Activated CD4-positive, alpha-beta T cell treated with anti-CD3 and anti-CD28 coated beads for 48 hours (primary cell): ENCODE results near the gene DMWD.
"Not testable (repeated sequence)": the region's sequence is repeated elsewhere in the genome, so short reads cannot be mapped to it uniquely, and the experiment has no call there.

Source experiments
- DNase-seq: peaks from one replicate; pipeline ENCODE4 v3.0.0-alpha.2; 2020

DMWD gene

DNA sequence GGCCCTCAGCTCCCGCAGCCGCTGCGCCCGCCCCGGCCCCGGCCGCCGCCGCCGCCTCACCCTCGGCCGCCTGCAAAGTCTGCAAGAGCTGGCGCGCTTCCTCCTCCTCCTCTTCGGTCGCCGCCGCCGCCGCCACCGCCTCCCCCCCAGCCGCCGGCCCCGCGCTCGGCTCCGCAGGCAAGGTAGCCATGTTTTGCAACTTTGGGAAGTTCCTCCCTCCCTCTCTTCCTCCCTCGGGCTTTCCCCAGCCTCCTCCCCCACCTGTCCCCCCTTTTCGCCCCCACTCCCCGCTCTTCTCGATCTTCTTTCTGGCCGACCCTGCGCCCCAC, 24.0 kb downstream of the DMWD start:
- peak; percentile 59 for DNase-seq

DNA sequence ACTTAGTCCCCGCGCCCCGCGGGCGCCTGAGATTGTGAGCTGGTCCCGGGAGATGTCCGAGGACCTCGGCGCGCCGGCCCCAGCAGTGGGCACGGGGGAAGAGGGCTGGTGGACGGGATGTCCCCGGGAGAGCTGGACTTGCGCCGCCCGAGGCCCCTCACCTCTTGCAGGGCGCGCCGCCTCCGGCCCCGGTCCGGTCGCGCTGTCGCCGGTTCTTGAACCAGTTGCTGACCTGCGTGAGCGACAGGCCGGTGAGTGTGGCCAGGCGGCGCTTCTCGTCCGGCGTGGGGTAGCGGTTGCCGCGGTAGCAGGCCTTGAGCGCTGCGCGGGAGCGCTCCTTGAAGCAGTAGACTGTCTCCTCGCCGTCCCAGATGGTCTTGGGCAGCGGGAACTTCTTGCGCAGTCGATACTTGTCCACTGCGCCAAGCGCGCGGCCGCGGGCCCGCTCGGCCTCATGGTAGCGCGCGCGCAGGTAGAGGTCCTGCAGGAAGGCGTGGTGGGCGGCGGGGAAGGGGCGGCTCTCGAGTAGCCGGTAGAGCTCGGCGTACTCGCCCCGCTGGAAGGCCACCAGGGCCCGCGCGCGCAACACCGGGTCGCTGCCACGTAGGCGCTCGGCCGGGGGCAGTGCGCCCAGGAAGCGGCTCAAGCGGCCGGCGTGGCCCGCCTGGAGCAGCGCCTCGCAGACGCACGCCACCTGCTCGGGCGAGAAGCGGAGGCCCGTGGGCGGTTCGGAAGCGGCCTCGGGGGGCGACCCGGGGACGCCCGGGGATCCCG, 24.6 kb downstream of the DMWD start:
- peak; percentile 32 for DNase-seq

- DNase-seq = no peak
Measured at GRCh38 chr19:45767410-45767880, 25.2 kb downstream of the DMWD start.

DNA sequence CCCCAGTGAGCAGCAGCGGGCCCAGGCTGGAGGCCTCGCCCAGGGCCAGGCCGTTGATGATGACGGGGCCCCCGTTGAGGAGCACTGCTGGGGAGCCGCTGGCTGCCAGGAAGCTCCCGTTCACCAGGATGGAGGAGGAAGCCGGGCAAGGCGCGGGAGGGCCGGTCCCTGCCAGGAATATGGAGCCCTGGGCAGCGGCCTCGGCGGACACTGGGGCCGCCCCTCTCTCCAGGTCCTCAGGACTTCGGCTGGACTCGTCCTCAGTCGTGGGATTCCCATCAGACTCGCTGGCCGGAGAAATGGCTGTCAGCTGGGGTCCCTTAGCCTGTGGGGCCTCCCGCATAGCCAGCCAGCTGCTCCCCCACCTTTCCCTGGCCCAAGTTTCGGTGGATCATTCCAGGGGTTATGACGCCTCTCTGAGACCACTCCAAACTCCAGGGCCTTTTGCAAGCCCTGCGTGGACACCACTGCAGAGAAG, 25.7 kb downstream of the DMWD start:
- no peak for DNase-seq

DNA sequence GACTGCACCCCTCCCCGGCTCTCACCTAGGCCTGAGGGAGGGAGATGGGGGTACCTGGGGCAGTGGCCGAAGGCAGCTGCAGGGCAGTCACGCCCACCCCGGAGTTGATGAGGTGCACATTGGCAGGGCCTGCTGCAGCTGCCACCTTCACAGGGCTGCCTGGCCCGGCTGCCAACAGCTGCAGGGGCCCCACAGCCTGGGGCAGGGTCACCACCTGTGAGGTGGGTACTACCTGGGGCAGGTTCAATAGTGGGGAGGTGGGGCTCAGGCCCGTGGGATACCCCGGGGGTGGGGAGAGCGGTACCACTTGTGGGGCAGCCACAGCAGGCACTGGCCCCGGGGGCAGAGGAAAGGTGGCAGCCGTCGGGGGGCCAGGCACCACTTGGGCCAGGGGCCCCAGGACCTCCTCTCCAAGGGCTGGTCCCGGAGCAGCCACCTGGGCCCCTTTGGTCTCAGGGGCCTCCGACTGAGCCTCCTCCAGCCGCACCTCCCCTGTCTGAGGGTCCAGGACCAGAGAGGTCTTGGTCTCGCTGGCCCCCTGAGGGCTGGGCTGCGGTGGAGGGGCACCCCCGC, 26.3 kb downstream of the DMWD start:
- DNase-seq = no peak

- no peak for DNase-seq
Measured at GRCh38 chr19:45765702-45766295, 26.8 kb downstream of the DMWD start.

- no peak for DNase-seq
Measured at GRCh38 chr19:45764945-45765701, 27.5 kb downstream of the DMWD start.

DNA sequence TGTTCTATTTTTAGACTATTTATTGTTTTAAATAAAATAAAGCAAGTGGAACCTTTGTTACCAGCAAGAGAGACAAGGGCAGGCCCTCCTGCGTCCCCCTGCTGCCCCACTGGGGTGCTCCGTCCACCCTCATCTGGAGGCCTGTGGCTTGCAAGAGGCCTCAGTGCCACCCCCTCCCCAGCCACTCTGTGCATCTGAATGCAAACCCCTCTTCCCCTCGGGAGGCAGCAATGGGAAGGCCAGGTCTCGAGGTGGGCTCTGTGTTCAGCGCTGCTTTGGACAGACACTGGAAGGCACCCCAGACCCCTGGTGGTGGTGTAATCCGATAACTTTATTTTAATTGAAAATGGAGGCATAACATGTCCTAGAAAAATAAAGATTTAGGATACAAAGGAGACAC, 28.2 kb downstream of the DMWD start:
- no peak for DNase-seq

DNA sequence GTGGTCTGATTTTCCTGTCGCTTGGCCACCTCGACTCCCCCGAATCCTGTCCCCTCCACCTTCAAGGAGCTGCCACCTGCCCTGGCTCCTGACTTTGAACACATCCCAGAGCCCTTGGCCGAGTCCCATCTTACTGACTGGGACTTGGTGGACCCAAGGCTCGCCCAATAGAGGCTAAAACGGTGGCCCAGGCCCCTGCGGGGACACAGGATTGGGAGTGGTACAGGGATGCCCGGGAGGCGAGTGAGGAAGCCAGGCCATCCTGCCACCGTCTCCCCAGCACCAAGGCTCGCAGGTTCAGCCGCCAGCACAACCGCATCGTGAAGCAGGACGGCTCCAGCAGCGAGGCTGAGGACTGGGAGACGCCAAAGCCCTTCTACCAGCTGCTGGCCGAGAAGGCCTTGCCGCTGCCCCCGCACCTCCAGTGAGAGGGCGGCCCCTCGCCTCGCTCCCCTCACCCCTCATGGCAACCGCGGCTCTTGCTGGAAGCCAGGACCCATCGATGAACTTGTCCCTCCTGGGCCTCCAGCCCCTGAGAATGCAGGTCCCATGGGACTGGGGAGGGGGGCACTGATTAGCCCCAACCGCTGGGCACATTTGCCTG, 28.9 kb downstream of the DMWD start:
- no peak for DNase-seq

DNA sequence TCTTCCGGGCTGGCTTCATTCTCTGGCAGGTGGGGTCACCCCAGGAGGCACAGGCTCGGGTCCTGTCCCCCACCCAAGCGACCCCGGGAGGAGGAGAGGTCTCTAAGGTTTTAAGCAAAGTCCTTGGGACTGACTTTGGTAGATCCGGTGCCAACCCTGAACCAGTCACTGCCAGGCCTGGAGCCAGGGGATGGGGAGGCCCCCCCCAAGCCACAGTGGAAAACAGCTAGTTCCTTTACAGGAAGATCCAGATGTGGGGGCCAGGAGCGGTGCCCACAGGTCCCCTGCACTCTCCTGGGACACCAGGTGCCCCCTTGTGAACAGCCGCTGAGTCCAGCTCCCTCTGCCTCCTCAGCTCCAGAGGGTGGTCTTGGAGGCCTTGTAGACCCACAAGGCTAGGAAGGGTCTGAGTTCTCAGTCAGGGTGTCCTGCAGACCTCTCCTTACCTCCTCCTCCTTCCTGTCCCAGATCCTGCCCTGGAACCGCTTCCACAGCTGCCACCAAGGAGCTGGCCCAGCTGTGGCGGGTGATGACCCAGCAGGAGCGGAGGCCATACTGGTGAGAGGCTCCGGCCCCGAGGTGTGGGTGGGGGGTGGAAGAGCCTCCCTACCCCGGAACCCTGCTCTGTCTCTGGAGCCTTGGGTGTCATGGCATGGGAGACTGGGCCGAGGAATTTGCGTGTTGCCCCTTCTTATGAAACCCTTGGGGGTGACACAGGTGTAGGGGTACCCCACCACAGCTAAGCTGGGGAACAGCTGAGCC, 29.6 kb downstream of the DMWD start:
- DNase-seq = no peak

GRCh38 chr19:45761714-45762113, 30.9 kb downstream of the DMWD start:
- DNase-seq = no peak

DNA sequence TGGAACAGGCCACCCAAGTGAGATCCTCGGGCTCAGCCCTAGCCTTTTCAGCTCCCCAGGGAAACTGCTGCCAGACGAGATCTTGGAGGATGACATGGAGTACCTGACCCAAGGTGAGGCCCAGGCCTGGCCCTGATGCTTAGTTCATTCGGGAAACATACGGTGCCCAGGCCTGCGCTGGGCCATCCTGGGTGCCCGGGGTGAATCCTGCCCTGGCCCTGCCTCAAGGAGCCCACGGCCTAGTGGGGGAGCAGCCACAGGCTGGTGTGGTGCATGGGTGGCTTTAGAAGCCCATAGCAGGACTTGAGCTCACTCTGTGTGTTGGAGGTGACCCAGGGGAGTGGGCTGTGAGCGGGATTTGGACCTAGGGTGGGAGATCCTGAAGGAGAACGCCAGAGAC, 33.7 kb downstream of the DMWD start:
- no peak for DNase-seq

DNA sequence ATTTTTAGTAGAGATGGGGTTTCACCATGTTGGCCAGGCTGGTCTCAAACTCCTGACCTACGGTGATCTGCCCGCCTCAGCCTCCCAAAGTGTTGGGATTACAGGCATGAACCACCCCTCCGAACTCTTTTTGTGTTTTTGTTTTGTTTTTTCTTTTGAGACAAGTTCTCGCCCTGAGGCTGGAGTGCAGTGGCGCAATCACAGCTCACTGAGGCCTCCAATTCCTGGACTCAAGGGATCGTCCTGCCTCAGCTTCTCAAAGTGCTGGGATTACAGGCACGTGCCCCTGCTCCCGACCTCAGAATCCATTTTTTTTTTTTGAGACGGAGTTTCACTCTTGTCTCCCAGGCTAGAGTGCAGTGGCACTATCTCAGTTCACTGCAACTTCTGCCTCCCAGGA, 35.0 kb downstream of the DMWD start:
- DNase-seq = no peak

DNA sequence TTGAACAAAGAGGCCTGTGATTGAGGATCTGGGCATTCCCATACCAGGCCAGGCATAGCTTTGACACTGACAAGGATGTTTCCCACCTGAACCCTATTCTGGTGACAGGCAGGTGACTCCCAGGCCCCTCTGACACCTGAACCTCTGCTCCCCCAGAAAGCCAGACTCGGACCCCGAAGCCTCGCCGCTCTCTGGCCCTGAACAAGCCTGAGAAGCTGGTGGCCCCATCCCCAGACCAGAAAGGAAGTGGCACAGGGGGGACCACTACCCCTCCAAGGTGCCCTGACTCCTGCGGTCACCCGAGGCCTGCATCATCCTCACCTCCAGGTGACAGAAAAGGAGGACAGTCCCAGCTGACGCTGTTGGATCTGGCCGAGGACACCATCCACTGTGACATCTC, 38.3 kb downstream of the DMWD start:
- DNase-seq = no peak

DNA sequence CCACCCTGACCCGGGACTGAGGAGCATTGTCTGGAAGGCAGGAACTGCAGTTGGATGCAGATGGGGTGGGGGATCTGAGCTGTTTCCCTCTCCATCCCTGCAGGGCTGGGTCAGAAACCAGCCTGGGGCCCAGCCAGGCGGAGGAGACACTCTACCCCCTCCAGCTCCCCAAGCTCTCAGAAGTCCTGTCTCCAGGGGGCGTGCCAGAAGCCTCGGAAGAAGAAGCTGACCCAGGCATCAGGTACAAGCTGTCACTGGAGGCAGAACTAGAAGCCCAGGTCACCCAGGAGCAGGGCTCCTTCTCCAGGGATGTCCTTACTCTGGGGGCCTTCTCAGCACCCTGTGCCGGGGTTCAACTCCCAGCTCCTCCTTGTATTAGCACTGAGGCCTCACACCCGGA, 39.1 kb downstream of the DMWD start:
- DNase-seq = no peak

DNA sequence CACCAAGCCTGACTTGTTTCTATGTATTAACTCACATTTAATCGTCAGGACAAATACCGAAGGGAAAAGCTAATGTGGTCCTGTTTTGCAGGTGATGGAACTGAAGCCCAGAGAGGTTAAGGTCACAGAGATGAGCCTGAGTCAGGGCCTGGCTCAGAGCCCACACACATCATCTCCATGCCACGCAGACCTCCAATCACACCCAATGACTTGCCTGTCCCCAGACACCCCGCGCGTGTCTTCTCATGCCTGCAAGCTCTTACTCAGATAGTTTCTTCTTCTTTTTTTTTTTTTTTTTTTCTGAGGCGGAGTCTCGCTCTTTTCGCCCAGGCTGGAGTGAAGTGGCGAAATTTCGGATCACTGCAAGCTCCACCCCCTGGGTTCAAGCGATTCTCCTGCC, 40.0 kb downstream of the DMWD start:
- no peak for DNase-seq

DNA sequence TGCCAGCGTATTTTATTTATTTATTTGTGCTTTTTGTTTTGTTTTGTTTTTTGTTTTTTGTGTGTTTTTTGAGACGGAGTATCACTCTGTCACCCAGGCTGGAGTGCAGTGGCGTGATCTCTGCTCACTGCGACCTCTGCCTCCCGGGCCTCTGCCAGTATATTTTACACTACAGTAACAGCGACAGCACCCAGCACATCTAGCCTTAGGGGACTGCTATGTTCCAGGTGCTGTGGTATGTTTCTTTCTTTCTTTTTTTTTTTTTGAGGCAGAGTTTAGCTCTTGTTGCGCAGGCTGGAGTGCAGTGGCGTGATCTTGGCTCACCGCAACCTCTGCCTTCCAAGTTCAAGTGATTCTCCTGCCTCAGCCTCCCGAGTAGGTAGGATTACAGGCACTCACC, 41.2 kb downstream of the DMWD start:
- DNase-seq = not testable (repeated sequence)

DNA sequence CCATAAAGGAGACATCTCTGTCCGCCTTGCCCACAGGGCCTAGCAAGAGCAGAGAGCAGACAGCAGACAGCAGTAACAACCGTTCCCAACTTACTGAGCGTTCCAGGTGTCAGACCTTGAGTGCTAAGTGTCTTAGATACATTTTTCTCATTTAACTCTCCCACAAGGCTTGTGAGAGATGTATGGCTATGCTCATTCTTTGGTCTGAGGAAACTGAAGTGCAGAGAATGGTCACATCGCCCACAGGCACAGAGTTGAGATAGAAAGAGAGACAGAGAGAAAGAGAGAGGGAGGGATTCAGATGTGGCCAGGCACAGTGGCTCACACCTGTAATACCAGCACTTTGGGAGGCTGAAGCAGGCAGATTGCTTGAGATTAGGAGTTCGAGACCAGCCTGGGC, 45.1 kb downstream of the DMWD start:
- DNase-seq = no peak

- DNase-seq = no peak
Measured at GRCh38 chr19:45746866-45747265, 45.8 kb downstream of the DMWD start.

- no peak for DNase-seq
Measured at GRCh38 chr19:45745606-45746005, 47.0 kb downstream of the DMWD start.

DNA sequence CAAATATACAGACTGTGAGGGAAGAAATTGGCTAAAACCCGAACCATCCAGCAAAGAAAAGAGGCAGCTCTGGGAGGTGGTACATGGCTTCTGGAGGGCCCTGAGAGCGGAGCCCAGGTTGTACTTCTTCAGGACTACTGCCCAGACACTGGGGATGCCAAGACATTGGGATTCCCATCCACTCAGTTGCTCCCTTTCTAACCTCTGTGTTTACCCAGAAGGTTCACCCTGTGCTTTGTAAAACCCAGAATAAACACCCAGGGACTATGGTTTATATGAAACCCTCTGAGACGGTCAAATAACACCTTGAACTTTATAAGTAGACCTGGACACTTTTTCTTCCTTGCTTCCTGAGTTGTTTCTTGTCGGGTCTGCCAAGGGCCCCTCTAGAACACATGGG, 49.7 kb downstream of the DMWD start:
- no peak for DNase-seq
